ENCODE measurements around the gene NSMCE4A.
"Not testable (repeated sequence)": the region's sequence is repeated elsewhere in the genome, so short reads cannot be mapped to it uniquely, and the experiment has no call there.

The NSMCE4A gene

DNA sequence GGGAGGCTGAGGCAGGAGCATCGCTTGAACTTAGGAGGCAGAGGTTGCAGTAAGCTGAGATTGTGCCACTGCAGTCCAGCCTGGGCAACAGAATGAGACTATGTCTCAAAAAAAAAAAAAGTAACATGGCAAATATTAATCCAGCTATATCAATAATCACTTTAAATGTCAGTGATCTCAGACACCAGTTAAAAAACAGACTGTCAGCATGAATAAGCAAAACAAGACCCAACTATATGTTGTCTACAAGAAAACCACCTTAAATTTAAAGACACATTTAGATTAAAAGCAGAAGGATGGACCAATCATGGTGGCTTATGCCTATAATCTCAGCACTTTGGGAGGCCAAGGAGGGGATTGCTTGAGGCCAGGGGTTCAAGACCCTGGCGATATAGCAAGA lies 38.7 kb downstream of the NSMCE4A start:
- DNase-seq (ENCODE audit: low spot score), result no peak

GRCh38 chr10:121935702-121936101 lies 39.3 kb downstream of the NSMCE4A start:
- peak; percentile 97 for DNase-seq (ENCODE audit: low spot score)

DNA sequence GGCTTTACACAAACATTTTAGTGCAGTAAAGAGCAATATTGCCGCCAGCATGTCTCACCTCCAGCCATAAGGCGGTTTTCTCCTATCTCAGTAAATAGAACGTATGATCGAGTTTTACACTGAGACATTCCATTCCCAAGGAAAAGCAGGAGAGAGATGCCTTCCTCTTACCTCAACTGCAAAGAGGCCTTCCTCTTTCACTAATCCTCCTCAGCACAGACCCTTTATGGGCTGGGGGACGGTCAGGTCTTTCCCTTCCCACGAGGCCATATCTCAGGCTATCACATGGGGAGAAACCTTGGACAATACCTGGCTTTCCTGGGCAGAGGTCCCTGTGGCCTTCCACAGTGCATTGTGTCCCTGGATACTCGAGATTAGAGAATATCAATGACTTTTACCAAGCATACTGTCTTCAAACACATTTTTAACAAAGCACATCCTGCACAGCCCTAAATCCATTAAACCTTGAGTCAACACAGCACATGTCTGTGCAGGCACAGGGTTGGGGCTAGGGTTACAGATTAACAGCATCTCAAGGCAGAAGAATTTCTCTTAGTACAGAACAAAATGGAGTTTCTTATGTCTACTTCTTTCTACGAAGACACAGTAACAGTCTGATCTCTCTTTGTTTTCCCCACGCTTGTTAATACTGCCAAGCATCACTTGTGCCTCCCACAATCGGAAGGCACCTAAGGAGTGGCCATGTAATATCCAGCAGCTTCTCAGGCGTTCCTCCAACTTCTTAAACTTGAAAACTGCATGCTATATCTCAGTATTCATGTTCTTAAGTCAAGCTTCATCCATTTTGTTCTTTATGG lies 44.5 kb downstream of the NSMCE4A start:
- DNase-seq (ENCODE audit: low spot score), result not testable (repeated sequence)

DNA sequence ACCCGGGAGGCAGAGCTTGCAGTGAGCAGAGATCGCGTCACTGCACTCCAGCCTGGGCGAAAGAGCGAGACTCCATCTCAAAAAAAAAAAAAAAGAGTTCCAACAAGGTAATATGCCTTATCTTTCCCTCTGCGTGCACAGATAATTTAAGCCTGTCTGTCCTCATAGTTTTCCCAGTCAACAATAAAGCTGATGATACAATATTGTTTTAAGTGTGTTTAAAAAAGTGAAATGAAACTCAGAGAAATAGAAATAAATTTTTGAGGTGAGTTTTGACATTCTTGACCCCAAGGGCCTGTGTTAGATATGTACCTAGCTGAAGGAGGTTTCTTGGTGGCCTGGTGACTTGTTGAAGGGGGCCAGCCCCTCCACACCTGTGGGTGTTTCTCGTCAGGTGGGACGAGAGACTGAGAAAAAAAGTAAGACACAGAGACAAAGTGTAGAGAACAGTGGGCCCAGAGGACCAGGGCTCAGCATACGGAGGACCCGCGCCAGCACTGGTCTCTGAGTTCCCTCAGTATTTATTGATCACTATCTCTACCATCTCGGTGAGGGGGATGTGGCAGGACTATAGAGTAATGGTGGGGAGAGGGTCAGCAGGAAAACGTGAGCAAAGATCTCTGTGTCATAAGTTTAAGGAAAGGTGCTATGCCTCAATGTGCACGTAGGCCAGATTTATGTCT lies 45.3 kb downstream of the NSMCE4A start:
- DNase-seq (ENCODE audit: low spot score), result not testable (repeated sequence)

DNA sequence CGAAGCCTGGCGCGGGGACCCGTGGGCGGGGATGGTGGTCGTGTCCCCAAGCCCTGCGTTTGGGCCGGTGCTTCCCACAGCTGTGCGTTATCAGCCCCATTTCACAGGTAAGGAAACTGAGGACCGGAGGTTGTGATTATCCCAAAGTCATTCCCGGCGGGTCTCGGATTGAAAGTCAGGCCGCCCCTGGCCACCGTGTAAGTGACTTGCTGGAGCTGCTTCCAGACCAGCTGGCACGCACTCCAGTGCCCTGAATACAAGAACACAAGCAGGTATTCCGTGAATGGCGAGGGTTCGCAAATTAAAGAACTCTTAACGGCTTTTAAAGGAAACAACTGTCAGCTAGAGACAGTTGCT lies 46.5 kb downstream of the NSMCE4A start:
- DNase-seq (ENCODE audit: low spot score), result no peak

DNA sequence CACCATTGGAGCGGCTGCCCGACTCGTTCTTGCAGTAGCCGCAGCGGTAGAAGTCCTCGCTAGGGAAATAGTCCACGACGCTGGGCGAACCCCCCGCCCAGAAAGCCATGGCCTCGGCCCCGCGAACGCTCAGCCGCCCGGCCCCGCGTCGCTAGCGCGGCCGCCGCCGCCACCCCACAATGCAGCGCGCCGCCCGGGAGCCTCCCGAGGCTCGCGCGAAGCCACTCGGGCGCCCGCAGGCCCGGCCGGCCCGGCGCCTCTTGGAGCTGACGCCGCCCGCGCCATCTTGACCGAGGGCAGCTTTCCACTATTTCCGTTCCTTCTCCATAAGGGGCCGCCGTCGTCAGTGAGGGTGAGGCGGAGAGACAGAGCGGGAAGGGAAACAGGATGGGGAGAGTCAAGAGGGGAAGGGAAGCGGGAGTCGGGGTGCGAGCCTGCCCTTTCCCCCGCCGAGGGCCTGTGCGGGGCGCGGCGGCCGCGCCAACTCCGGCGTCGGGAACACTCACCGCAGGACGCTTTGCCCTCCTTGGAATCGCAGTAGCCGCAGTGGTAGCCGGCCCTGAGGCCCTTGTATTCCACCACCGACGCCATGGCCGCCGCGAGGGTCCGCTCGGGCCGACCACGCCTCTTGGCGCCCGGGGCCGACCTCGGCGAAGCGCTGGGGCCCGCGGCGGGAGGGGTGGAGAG lies 47.0 kb downstream of the NSMCE4A start, which contains the start of gene ATE1:
ATE1 (minus strand) TSS at position 191 of the 687 bp plus-strand sequence; CDS start at position 109, 82 bp downstream.
- DNase-seq (ENCODE audit: low spot score), result peak; percentile 93

GRCh38 chr10:121927318-121927840 lies 47.6 kb downstream of the NSMCE4A start:
- peak; percentile 65 for DNase-seq (ENCODE audit: low spot score)

- DNase-seq (ENCODE audit: low spot score), result no peak
These were observed 48.2 kb downstream of the NSMCE4A start for GRCh38 chr10:121926671-121927317.

DNA sequence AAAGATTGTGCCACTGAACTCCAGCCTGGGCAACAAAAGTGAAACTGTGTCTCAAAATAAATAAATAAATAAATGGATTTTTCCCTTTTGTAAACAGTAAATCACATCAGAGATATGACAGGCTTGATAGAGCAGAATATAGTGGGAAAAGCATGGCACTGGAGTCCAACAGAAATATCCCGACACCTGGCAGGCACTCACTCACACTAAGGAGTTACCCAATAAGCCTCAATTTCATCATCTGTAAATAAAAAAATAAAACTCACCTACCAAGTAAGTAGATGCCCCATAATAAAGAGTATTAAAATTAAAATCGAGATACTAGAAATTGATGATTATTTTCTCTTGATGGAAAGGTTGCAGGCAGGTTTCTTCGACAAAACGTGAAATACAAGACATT lies 48.9 kb downstream of the NSMCE4A start:
- no peak for DNase-seq (ENCODE audit: low spot score)

- peak; percentile 83 for DNase-seq (ENCODE audit: low spot score)
These were observed 53.6 kb downstream of the NSMCE4A start for GRCh38 chr10:121921238-121921931.

GRCh38 chr10:121919666-121920065 lies 55.4 kb downstream of the NSMCE4A start:
- no peak for DNase-seq (ENCODE audit: low spot score)

GRCh38 chr10:121918800-121919199 lies 56.2 kb downstream of the NSMCE4A start:
- not testable (repeated sequence) for DNase-seq (ENCODE audit: low spot score)

GRCh38 chr10:121914661-121915060 lies 60.4 kb downstream of the NSMCE4A start:
- no peak for DNase-seq (ENCODE audit: low spot score)

DNA sequence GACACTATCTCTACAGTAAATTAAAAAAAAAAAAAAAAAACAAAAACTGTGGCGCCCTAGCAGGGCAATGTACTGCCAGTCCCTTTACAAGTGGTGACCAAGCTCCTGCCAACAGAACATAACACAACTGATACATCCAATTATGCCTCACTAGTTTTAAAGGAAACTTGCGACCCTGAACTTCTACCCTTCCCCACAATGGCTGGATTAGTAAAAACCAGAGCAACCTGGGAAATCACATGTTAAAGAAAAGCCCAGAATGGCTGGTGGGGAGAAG lies 63.7 kb downstream of the NSMCE4A start:
- no peak for DNase-seq (ENCODE audit: low spot score)

DNA sequence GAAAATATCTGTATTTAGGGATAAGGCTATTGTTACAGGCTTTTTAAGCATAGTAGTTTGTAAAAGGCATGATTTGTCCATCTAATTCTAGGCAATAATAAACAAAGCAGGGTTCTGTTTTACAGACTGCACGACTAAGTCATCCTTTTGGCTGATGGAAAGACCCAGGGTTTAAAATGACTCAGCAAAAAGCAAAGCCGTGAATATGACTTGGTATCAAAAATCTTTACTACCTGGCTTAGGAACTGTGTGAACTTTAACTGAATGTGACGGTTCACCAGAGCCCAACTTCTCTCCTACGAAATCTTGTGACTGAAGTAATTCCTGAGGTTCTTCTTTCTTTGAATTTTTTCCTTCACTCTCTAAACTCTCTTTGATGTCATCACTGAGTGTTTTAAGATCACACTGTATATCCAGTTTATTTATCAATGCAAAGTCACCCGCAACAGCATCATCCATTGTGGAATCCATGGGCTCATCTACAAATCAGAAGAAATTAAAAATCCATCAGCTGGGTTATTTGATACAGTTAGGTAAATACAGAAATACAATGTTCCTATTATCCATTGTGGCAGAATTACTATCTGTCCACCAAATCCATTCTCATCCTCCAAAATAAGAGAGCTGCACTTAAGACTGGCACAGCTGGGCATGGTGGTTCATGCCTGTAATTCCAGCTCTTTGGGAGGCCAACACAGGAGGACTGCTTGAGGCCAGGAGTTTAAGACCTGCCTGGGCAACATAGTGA lies 64.2 kb downstream of the NSMCE4A start:
- DNase-seq (ENCODE audit: low spot score), result no peak

Small RNA genes lying within 50 kb of the gene (small RNA-seq; reads per million reads assigned to genes)
- 0 reads per million in 2 experiments for gene RF02219
